H9 (cell line): ENCODE data around the gene GBGT1. TPM values are rescaled to one million over a fixed set of nuclear protein-coding genes. Genes with fewer than 3 reads are reported as not detected.
"Not testable (repeated sequence)": the region's sequence is repeated elsewhere in the genome, so short reads cannot be mapped to it uniquely, and the experiment has no call there.

Experiments
- DNase-seq: peaks from one replicate; pipeline ENCODE4 v3.0.0-alpha.2; 2017
- H2AFZ ChIP-seq: one replicate; pipeline ENCODE4 v1.6.1; 2013; ENCODE audit warnings: mild to moderate bottlenecking, low read length, control low read depth, moderate library complexity
- H2AK5ac ChIP-seq: 2 replicates; pipeline ENCODE4 v1.6.1; 2013; ENCODE audit warnings: low read length, control low read depth, mixed read lengths; ENCODE audit not compliant: insufficient read length
- H2BK120ac ChIP-seq: one replicate; pipeline ENCODE4 v1.6.1; 2013; ENCODE audit warnings: low read depth, mild to moderate bottlenecking, low read length, control low read depth, inconsistent platforms; ENCODE audit not compliant: poor library complexity, severe bottlenecking
- H2BK12ac ChIP-seq: 2 replicates; pipeline ENCODE4 v1.6.1; 2013; ENCODE audit warnings: low read length, control low read depth, mixed read lengths, low read depth; ENCODE audit not compliant: insufficient read length
- H2BK15ac ChIP-seq: 2 replicates; pipeline ENCODE4 v1.6.1; 2013; ENCODE audit warnings: low read depth, low read length, control low read depth
- H2BK20ac ChIP-seq: one replicate; pipeline ENCODE4 v1.6.1; 2013; ENCODE audit warnings: low read depth, mild to moderate bottlenecking, low read length, control low read depth, inconsistent platforms; ENCODE audit not compliant: poor library complexity, severe bottlenecking
- H2BK5ac ChIP-seq: 2 replicates; pipeline ENCODE4 v1.6.1; 2013; ENCODE audit warnings: low read length, control low read depth, mixed read lengths; ENCODE audit not compliant: insufficient read length
- H3K14ac ChIP-seq: 2 replicates; pipeline ENCODE4 v1.6.1; 2013; ENCODE audit warnings: low read length, control low read depth; ENCODE audit not compliant: insufficient read depth
- H3K18ac ChIP-seq: 2 replicates; pipeline ENCODE4 v1.6.1; 2013; ENCODE audit warnings: low read depth, mild to moderate bottlenecking, mixed read lengths, low read length, control low read depth; ENCODE audit not compliant: insufficient read length
- H3K23ac ChIP-seq: 2 replicates; pipeline ENCODE4 v1.6.1; 2013; ENCODE audit warnings: low read length, control low read depth, mixed read lengths, low read depth; ENCODE audit not compliant: insufficient read length
- H3K23me2 ChIP-seq: 2 replicates; pipeline ENCODE4 v1.6.1; 2013; ENCODE audit warnings: low read depth, mild to moderate bottlenecking, mixed read lengths, low read length, control low read depth; ENCODE audit not compliant: insufficient read length, poor library complexity, severe bottlenecking
- H3K27ac ChIP-seq: 2 replicates; pipeline ENCODE4 v1.5.1; 2013; ENCODE audit warnings: low read length, control low read depth, mixed read lengths, low read depth; ENCODE audit not compliant: insufficient read length
- H3K27me3 ChIP-seq: 2 replicates; pipeline ENCODE4 v1.6.1; 2013; ENCODE audit warnings: low read length, control low read depth, inconsistent platforms; ENCODE audit not compliant: insufficient read depth
- H3K4ac ChIP-seq: 2 replicates; pipeline ENCODE4 v1.6.1; 2013; ENCODE audit warnings: low read depth, mild to moderate bottlenecking, control low read depth, inconsistent platforms, low read length, moderate library complexity
- H3K4me1 ChIP-seq: 2 replicates; pipeline ENCODE4 v1.6.1; 2013; ENCODE audit warnings: low read length, control low read depth, inconsistent platforms; ENCODE audit not compliant: insufficient read depth
- H3K4me2 ChIP-seq: 2 replicates; pipeline ENCODE4 v1.6.1; 2013; ENCODE audit warnings: low read length, control low read depth, mixed read lengths; ENCODE audit not compliant: insufficient read length, insufficient read depth
- H3K56ac ChIP-seq: 2 replicates; pipeline ENCODE4 v1.6.1; 2013; ENCODE audit warnings: low read depth, mild to moderate bottlenecking, mixed read lengths, low read length, control low read depth; ENCODE audit not compliant: insufficient read length
- H3K79me1 ChIP-seq: 2 replicates; pipeline ENCODE4 v1.6.1; 2013; ENCODE audit warnings: low read depth, mild to moderate bottlenecking, moderate library complexity, low read length, control low read depth, inconsistent platforms; ENCODE audit not compliant: insufficient read depth, poor library complexity, severe bottlenecking
- H3K79me2 ChIP-seq: 2 replicates; pipeline ENCODE4 v1.6.1; 2013; ENCODE audit warnings: low read length, control low read depth, inconsistent platforms; ENCODE audit not compliant: insufficient read depth
- H3K9ac ChIP-seq: 2 replicates; pipeline ENCODE4 v1.6.1; 2013; ENCODE audit warnings: low read length, control low read depth, mixed read lengths; ENCODE audit not compliant: insufficient read length; ENCODE audit errors: extremely low read depth
- H3K9me3 ChIP-seq: one replicate; pipeline ENCODE4 v1.6.1; 2013; ENCODE audit warnings: low read depth, low read length, inconsistent platforms; ENCODE audit not compliant: control insufficient read depth
- H3T11ph ChIP-seq: one replicate; pipeline ENCODE4 v1.6.1; 2013; ENCODE audit warnings: mild to moderate bottlenecking, low read length, control low read depth, inconsistent platforms
- H4K20me1 ChIP-seq: one replicate; pipeline ENCODE4 v1.6.1; 2013; ENCODE audit not compliant: control insufficient read depth, insufficient read length, insufficient read depth
- H4K5ac ChIP-seq: 2 replicates; pipeline ENCODE4 v1.6.1; 2013; ENCODE audit warnings: low read depth, mild to moderate bottlenecking, mixed read lengths, low read length, control low read depth; ENCODE audit not compliant: insufficient read length
- H4K8ac ChIP-seq: replicated peaks from 2 replicates; pipeline ENCODE4 v1.6.1; 2013; ENCODE audit warnings: low read length, control low read depth, mixed read lengths, low read depth; ENCODE audit not compliant: insufficient read length
- H4K91ac ChIP-seq: 2 replicates; pipeline ENCODE4 v1.6.1; 2013; ENCODE audit warnings: low read depth, mild to moderate bottlenecking, moderate library complexity, mixed read lengths, low read length, control low read depth; ENCODE audit not compliant: insufficient read length
- H3K27ac Mint-ChIP-seq, 3 experiments: 2 replicates in 2 of 3; 3 replicates in 1 of 3; pipeline ENCODE4 v1.8.0; 2020 to 2021; ENCODE audit warnings: mixed read lengths in 3 of 3, mild to moderate bottlenecking in 1 of 3, moderate library complexity in 1 of 3
- H3K27me3 Mint-ChIP-seq: 2 replicates; pipeline ENCODE4 v1.8.0; 2021; ENCODE audit warnings: low read depth, mild to moderate bottlenecking, moderate library complexity, mixed read lengths
- H3K36me3 Mint-ChIP-seq, 3 experiments: 2 replicates in 2 of 3; 3 replicates in 1 of 3; pipeline ENCODE4 v1.8.0; 2020 to 2021; ENCODE audit warnings: low read depth in 3 of 3, mixed read lengths in 3 of 3; ENCODE audit not compliant: insufficient read depth in 1 of 3
- H3K4me1 Mint-ChIP-seq, 2 experiments: 2 replicates each; pipeline ENCODE4 v1.8.0; 2020; ENCODE audit warnings: mixed read lengths in 2 of 2
- H3K4me3 Mint-ChIP-seq, 2 experiments: 2 replicates in 1 of 2; 3 replicates in 1 of 2; pipeline ENCODE4 v1.8.0; 2020 to 2021; ENCODE audit warnings: mild to moderate bottlenecking in 2 of 2, mixed read lengths in 2 of 2, moderate library complexity in 1 of 2
- H3K9me3 Mint-ChIP-seq, 2 experiments: 2 replicates in 1 of 2; 3 replicates in 1 of 2; pipeline ENCODE4 v1.8.0; 2020; ENCODE audit warnings: mild to moderate bottlenecking in 2 of 2, mixed read lengths in 2 of 2, moderate library complexity in 1 of 2
- WGBS: extraction: QIAGEN DNeasy Blood & Tissue Kit; methylation state at CpG from one replicate; pipeline ENCODE4 v1.1.7; 2013; ENCODE audit warnings: missing lambda C conversion rate, low lambda C conversion rate, mixed read lengths; ENCODE audit not compliant: insufficient read length; ENCODE audit errors: extremely low coverage; 5-methylcytosine and 5-hydroxymethylcytosine counted together
- total RNA-seq: library from RNA; stranded (reverse); gene quantifications from 2 replicates; pipeline ENCODE4 v1.2.1, GENCODE V29; 2021
- TF ChIP-seq, protein P1 (sequence below): fragments of 200-600 bp; sonication (generic); conservative IDR thresholded peaks from 3 replicates; pipeline ENCODE4 v1.8.0; 2021; ENCODE audit warnings: antibody characterized with exemption, mild to moderate bottlenecking

Gene GBGT1
- total RNA-seq, 1 experiment from 2014 or later: 9.3 TPM

DNA sequence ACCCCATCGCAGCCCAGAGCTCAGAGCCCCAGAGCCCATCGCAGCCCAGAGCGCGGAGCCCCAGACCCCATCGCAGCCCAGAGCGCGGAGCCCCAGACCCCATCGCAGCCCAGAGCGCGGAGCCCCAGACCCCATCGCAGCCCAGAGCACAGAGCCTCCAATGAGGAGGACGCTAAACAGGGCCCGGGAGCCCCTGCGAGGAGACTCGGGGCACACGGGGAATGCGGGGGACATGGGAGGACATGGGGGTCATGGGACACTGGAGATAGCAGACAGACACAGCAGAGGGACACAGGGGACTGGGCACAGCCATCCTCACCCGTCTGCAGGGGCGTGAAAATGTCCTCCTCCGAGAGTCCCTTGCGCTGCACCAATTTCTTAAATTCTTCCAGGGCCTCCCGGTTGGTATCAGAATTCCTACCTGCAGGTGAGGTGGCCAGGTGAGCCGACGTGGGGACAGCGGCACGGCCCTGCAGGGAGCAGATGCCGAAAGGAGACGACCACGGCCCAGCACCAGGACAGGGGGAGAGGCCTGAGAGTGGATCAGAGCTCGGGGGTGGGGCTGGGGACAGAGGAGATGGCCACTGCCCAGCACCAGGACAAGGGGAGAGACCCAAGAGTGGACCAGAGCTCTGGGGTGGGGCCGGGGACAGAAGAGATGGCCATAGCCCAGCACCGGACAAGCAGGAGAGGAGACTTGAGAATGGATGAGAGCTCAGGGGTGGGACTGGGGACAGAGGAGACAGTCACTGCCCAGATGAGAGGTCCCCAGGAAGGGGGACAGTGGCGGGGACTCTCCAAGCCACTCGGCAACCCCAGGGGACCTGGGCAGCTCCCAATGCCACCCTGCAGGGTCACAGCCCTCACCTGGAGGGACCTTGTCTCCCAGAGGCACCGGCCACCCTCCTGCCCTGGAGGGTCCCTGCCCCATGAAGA, 42.5 kb upstream of the GBGT1 start:
- H4K91ac ChIP-seq: no peak overlapping the region
- H3K79me2 ChIP-seq: no peaks in the 10 kb centered on the region
- H2BK120ac ChIP-seq: no peak overlapping the region
- no peak overlapping the region for H3K27ac Mint-ChIP-seq
- H4K8ac ChIP-seq: no peak overlapping the region
- H3K4me2 ChIP-seq: no peak overlapping the region
- H4K5ac ChIP-seq: no peak overlapping the region
- H3K79me1 ChIP-seq: no peaks in the 10 kb centered on the region
- H2AFZ ChIP-seq: no peak overlapping the region
- H3T11ph ChIP-seq: no peak overlapping the region
- H3K36me3 Mint-ChIP-seq: no peaks in the 10 kb centered on the region
- H3K56ac ChIP-seq: no peak overlapping the region
- DNase-seq: peak; percentile 25
- H3K27me3 ChIP-seq: peaks cover 11% of the 10 kb centered on the region; the same call in 1 of the 2 replicates
- no peaks in the 10 kb centered on the region for H4K20me1 ChIP-seq
- H3K23me2 ChIP-seq: no peaks in the 10 kb centered on the region
- H3K4ac ChIP-seq: no peak overlapping the region
- WGBS: no CpG with 5 or more reads among the region's 35 CpGs
- no peaks in the 10 kb centered on the region for H3K9me3 ChIP-seq
- H2BK5ac ChIP-seq: no peak overlapping the region
- no peak overlapping the region for H2BK12ac ChIP-seq
- no peak overlapping the region for H3K18ac ChIP-seq
- H3K4me3 Mint-ChIP-seq: no peak overlapping the region
- H2BK20ac ChIP-seq: no peak overlapping the region
- H3K27me3 Mint-ChIP-seq: peaks cover 94% of the 10 kb centered on the region
- H3K27ac ChIP-seq: no peak overlapping the region
- H3K4me1 Mint-ChIP-seq: no peaks in the 10 kb centered on the region
- no peak overlapping the region for H3K14ac ChIP-seq
- TF ChIP-seq, protein P1, sequence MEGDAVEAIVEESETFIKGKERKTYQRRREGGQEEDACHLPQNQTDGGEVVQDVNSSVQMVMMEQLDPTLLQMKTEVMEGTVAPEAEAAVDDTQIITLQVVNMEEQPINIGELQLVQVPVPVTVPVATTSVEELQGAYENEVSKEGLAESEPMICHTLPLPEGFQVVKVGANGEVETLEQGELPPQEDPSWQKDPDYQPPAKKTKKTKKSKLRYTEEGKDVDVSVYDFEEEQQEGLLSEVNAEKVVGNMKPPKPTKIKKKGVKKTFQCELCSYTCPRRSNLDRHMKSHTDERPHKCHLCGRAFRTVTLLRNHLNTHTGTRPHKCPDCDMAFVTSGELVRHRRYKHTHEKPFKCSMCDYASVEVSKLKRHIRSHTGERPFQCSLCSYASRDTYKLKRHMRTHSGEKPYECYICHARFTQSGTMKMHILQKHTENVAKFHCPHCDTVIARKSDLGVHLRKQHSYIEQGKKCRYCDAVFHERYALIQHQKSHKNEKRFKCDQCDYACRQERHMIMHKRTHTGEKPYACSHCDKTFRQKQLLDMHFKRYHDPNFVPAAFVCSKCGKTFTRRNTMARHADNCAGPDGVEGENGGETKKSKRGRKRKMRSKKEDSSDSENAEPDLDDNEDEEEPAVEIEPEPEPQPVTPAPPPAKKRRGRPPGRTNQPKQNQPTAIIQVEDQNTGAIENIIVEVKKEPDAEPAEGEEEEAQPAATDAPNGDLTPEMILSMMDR: no peak
- no peak overlapping the region for H2AK5ac ChIP-seq
- H3K23ac ChIP-seq: no peak overlapping the region
- no peaks in the 10 kb centered on the region for H3K9me3 Mint-ChIP-seq
- no peak overlapping the region for H3K9ac ChIP-seq
- no peak overlapping the region for H2BK15ac ChIP-seq
- no peaks in the 10 kb centered on the region for H3K4me1 ChIP-seq

- DNase-seq, H3K27ac ChIP-seq, H2BK5ac ChIP-seq, H3T11ph ChIP-seq, H2BK15ac ChIP-seq, H2AFZ ChIP-seq, H2AK5ac ChIP-seq, H3K4ac ChIP-seq, H3K9me3 ChIP-seq, H3K14ac ChIP-seq, H2BK20ac ChIP-seq, H3K4me3 Mint-ChIP-seq, H3K79me1 ChIP-seq, H3K4me1 ChIP-seq, H3K79me2 ChIP-seq, H3K27me3 ChIP-seq, H3K4me1 Mint-ChIP-seq, H3K23ac ChIP-seq, H3K27ac Mint-ChIP-seq, H4K91ac ChIP-seq, H4K5ac ChIP-seq, H3K18ac ChIP-seq, H3K4me2 ChIP-seq, H4K8ac ChIP-seq, H3K9me3 Mint-ChIP-seq, H3K36me3 Mint-ChIP-seq, H3K23me2 ChIP-seq, H3K9ac ChIP-seq, H4K20me1 ChIP-seq, H2BK120ac ChIP-seq, H2BK12ac ChIP-seq, H3K56ac ChIP-seq: not testable (repeated sequence)
- WGBS: no CpG with 5 or more reads among the region's 14 CpGs
- peaks cover 94% of the 10 kb centered on the region for H3K27me3 Mint-ChIP-seq
Observed at GRCh38 chr9:133205481-133205887, 41.8 kb upstream of the GBGT1 start.
